ENCODE measurements around the gene FAM168A.

- TF ChIP-seq POLR2A (IDR thresholded peaks at IDR 0.05), result no peak
- no peak for TF ChIP-seq POLR2AphosphoS5 (IDR thresholded peaks at IDR 0.05)
- no peak for TF ChIP-seq CTCF (IDR thresholded peaks at IDR 0.05)
- no peak for TF ChIP-seq EP300 (IDR thresholded peaks at IDR 0.05; ENCODE audit: low read depth)
Observed at GRCh38 chr11:73559743-73560142, 38.2 kb downstream of the FAM168A start.
